IMR-90 (cell line): Measurements from ENCODE around the gene IQCF2. TPM values are rescaled to one million over a fixed set of nuclear protein-coding genes. Genes with fewer than 3 reads are reported as not detected.

Experiments used
- ATAC-seq: fragments of 200-7000 bp; cut with Tn5 transposase; 2 replicates; pipeline ENCODE4 v1.9.1; 2020; ENCODE audit warnings: low read depth, mild to moderate bottlenecking, moderate library complexity
- BruUV-seq: library from RNA; stranded (reverse); fragments of 400-500 nt; replicated peaks from 2 replicates; lab custom pipeline; 2021; lab: Mats Ljungman, UMichigan
- CTCF ChIA-PET: fragments of 300-600 bp; formaldehyde crosslinking; extraction: SDS; loops from one replicate; lab custom pipeline; 2021; ENCODE audit warnings: antibody characterized with exemption; lab: Yijun Ruan, JAX
- POLR2A ChIA-PET: fragments of 300-600 bp; sonication (Branson Sonifier 250); formaldehyde crosslinking; loops from one replicate; lab custom pipeline; 2022; ENCODE audit warnings: antibody characterized with exemption; ENCODE audit not compliant: unreplicated experiment; lab: Charles Lee
- DNase-seq: peaks from one replicate; pipeline ENCODE4 v3.0.0; 2013
- H2AFZ ChIP-seq: replicated peaks from 2 replicates; pipeline ENCODE3; 2013; ENCODE audit warnings: low read length, mild to moderate bottlenecking; ENCODE audit not compliant: poor library complexity
- H2AK5ac ChIP-seq: 2 replicates; pipeline ENCODE4 v1.6.1; 2013; ENCODE audit warnings: low read depth, low read length, inconsistent platforms
- H2AK9ac ChIP-seq: replicated peaks from 2 replicates; pipeline ENCODE3; 2013; ENCODE audit warnings: mild to moderate bottlenecking, low read depth, low read length, moderate library complexity; ENCODE audit not compliant: poor library complexity
- H2BK120ac ChIP-seq: 2 replicates; pipeline ENCODE4 v1.6.1; 2013; ENCODE audit warnings: low read depth, low read length, inconsistent platforms
- H2BK15ac ChIP-seq: 3 replicates; pipeline ENCODE4 v1.6.1; 2013; ENCODE audit warnings: low read depth, low read length, inconsistent platforms
- H2BK20ac ChIP-seq: 2 replicates; pipeline ENCODE4 v1.6.1; 2013; ENCODE audit warnings: low read depth, mild to moderate bottlenecking, inconsistent platforms, low read length, moderate library complexity
- H2BK5ac ChIP-seq: 2 replicates; pipeline ENCODE4 v1.6.1; 2013; ENCODE audit warnings: mild to moderate bottlenecking, low read depth, low read length, inconsistent platforms; ENCODE audit not compliant: poor library complexity, severe bottlenecking
- H3K14ac ChIP-seq: replicated peaks from 2 replicates; pipeline ENCODE4 v1.6.1; 2013; ENCODE audit warnings: low read depth, low read length, inconsistent platforms
- H3K18ac ChIP-seq: 2 replicates; pipeline ENCODE4 v1.6.1; 2013; ENCODE audit warnings: low read depth, low read length, control low read depth
- H3K23ac ChIP-seq: 2 replicates; pipeline ENCODE4 v1.6.1; 2013; ENCODE audit warnings: low read depth, low read length, inconsistent platforms
- H3K27ac ChIP-seq: 2 replicates; pipeline ENCODE4 v1.5.1; 2013; ENCODE audit warnings: mild to moderate bottlenecking, control low read depth, low read length; ENCODE audit not compliant: insufficient read depth
- H3K27me3 ChIP-seq: 2 replicates; pipeline ENCODE4 v1.6.1; 2013; ENCODE audit warnings: low read length; ENCODE audit not compliant: control insufficient read depth, insufficient read depth
- H3K36me3 ChIP-seq: 2 replicates; pipeline ENCODE4 v1.6.1; 2013; ENCODE audit warnings: low read length, mixed read lengths; ENCODE audit not compliant: control insufficient read depth, insufficient read depth
- H3K4ac ChIP-seq: 2 replicates; pipeline ENCODE4 v1.6.1; 2013; ENCODE audit warnings: low read depth, low read length, inconsistent platforms
- H3K4me1 ChIP-seq: 2 replicates; pipeline ENCODE4 v1.6.1; 2013; ENCODE audit warnings: low read length, mixed read lengths; ENCODE audit not compliant: control insufficient read depth, insufficient read depth
- H3K4me2 ChIP-seq: 2 replicates; pipeline ENCODE4 v1.6.1; 2013; ENCODE audit warnings: low read depth, mild to moderate bottlenecking, control low read depth, low read length, moderate library complexity
- H3K4me3 ChIP-seq: 2 replicates; pipeline ENCODE4 v1.5.1; 2013; ENCODE audit warnings: low read depth, mild to moderate bottlenecking, control low read depth, low read length, moderate library complexity; ENCODE audit not compliant: insufficient read depth
- H3K56ac ChIP-seq: 2 replicates; pipeline ENCODE4 v1.6.1; 2013; ENCODE audit warnings: low read length, inconsistent platforms; ENCODE audit not compliant: insufficient read depth; ENCODE audit errors: extremely low read depth
- H3K79me1 ChIP-seq, 2 experiments: 2 replicates each; pipeline ENCODE4 v1.6.1; 2013; ENCODE audit warnings: low read length in 2 of 2, inconsistent platforms in 1 of 2, low read depth in 1 of 2
- H3K9ac ChIP-seq: 2 replicates; pipeline ENCODE4 v1.6.1; 2013; ENCODE audit warnings: low read depth, low read length, control low read depth
- H3K9me1 ChIP-seq: 2 replicates; pipeline ENCODE4 v1.6.1; 2013; ENCODE audit warnings: low read length, inconsistent platforms; ENCODE audit not compliant: insufficient read depth
- H3K9me3 ChIP-seq: 2 replicates; pipeline ENCODE4 v1.6.1; 2013; ENCODE audit warnings: low read length; ENCODE audit not compliant: control insufficient read depth, insufficient read depth
- H4K20me1 ChIP-seq: 2 replicates; pipeline ENCODE4 v1.6.1; 2013; ENCODE audit warnings: low read length, inconsistent platforms; ENCODE audit not compliant: insufficient read depth
- H4K5ac ChIP-seq: 2 replicates; pipeline ENCODE4 v1.6.1; 2013; ENCODE audit warnings: mild to moderate bottlenecking, low read depth, low read length, control low read depth
- H4K8ac ChIP-seq, 2 experiments: 2 replicates each; pipeline ENCODE4 v1.6.1; 2013; ENCODE audit warnings: low read depth in 2 of 2, low read length in 2 of 2, control low read depth in 1 of 2, inconsistent platforms in 1 of 2
- H4K91ac ChIP-seq: 2 replicates; pipeline ENCODE4 v1.6.1; 2013; ENCODE audit warnings: low read depth, low read length, inconsistent platforms; ENCODE audit not compliant: insufficient read depth
- BHLHE40 ChIP-seq: fragments of 150-350 bp; IDR thresholded peaks from 2 replicates; pipeline ENCODE4 v1.6.1; 2016; ENCODE audit warnings: mild to moderate bottlenecking, low read depth, low read length
- CEBPB ChIP-seq: IDR thresholded peaks from 2 replicates; pipeline ENCODE4 v1.6.1; 2012; ENCODE audit warnings: low read depth, low read length, improper control_type of control experiment
- CHD1 ChIP-seq: IDR thresholded peaks from 2 replicates; pipeline ENCODE4 v1.6.1; 2012; ENCODE audit warnings: low read depth, low read length, improper control_type of control experiment
- CTCF ChIP-seq: conservative IDR thresholded peaks from 2 replicates; pipeline ENCODE4 v1.5.1; 2012; ENCODE audit warnings: mild to moderate bottlenecking, low read depth, low read length, improper control_type of control experiment
- FOS ChIP-seq: fragments of 150-350 bp; IDR thresholded peaks from 2 replicates; pipeline ENCODE4 v1.6.1; 2016; ENCODE audit warnings: low read depth, low read length
- MAFK ChIP-seq: IDR thresholded peaks from 2 replicates; pipeline ENCODE4 v1.6.1; 2012; ENCODE audit warnings: low read depth, low read length, improper control_type of control experiment
- MAZ ChIP-seq: IDR thresholded peaks from 2 replicates; pipeline ENCODE4 v1.6.1; 2012; ENCODE audit warnings: low read depth, mild to moderate bottlenecking, low read length, improper control_type of control experiment, moderate library complexity, borderline replicate concordance
- MXI1 ChIP-seq: IDR thresholded peaks from 2 replicates; pipeline ENCODE4 v1.6.1; 2012; ENCODE audit warnings: low read depth, mild to moderate bottlenecking, low read length, moderate library complexity, borderline replicate concordance
- NFE2L2 ChIP-seq: fragments of 150-350 bp; IDR thresholded peaks from 2 replicates; pipeline ENCODE4 v1.6.1; 2016; ENCODE audit warnings: low read depth, mild to moderate bottlenecking, low read length
- POLR2A ChIP-seq: IDR thresholded peaks from 2 replicates; pipeline ENCODE4 v1.6.1; 2012; ENCODE audit warnings: mild to moderate bottlenecking, low read depth, low read length
- RAD21 ChIP-seq: IDR thresholded peaks from 2 replicates; pipeline ENCODE4 v1.6.1; 2012; ENCODE audit warnings: low read length, improper control_type of control experiment
- RCOR1 ChIP-seq: IDR thresholded peaks from 2 replicates; pipeline ENCODE4 v1.6.1; 2012; ENCODE audit warnings: mild to moderate bottlenecking, low read length, improper control_type of control experiment; ENCODE audit not compliant: insufficient replicate concordance
- RFX5 ChIP-seq: IDR thresholded peaks from 2 replicates; pipeline ENCODE4 v1.8.0; 2012; ENCODE audit warnings: low read depth, mild to moderate bottlenecking, low read length, moderate library complexity
- SMC3 ChIP-seq: fragments of 150-350 bp; IDR thresholded peaks from 2 replicates; pipeline ENCODE4 v1.6.1; 2016; ENCODE audit warnings: low read depth, mild to moderate bottlenecking, antibody characterized with exemption, low read length, moderate library complexity
- WGBS, 2 experiments: methylation state at CpG; one replicate each; pipeline versions ENCODE4 v1.1.5 to v1.1.7; 2013; ENCODE audit warnings: missing lambda C conversion rate in 2 of 2; ENCODE audit not compliant: insufficient read length in 1 of 2; ENCODE audit errors: extremely low coverage in 2 of 2; 5-methylcytosine and 5-hydroxymethylcytosine counted together
- dilution Hi-C: fragments of 300-500 bp; cut with HindIII; formaldehyde crosslinking; loops from one replicate; pipeline ENCODE4 v1.14.3; 2018; ENCODE audit warnings: low sequenced_read_pairs; ENCODE audit not compliant: unreplicated experiment
- in situ Hi-C: fragments of 300-500 bp; cut with MboI; formaldehyde crosslinking; loops from 3 replicates; pipeline ENCODE4 v1.14.3; 2019; ENCODE audit warnings: low sequenced_read_pairs, inconsistent platforms, mixed read lengths
- intact Hi-C: fragments of 100-400 bp; cut with micrococcal nuclease; formaldehyde crosslinking; loops from 2 replicates; pipeline ENCODE4 v1.10.0; 2022
- polyA plus RNA-seq, 3 experiments: library from polyadenylated mRNA; depleted of rRNA; stranded (reverse); fragments of >200 nt; gene quantifications; 2 replicates each; pipeline ENCODE4 v1.2.3, GENCODE V29; 2012; ENCODE audit warnings: low replicate concordance in 1 of 3
- total RNA-seq: library from RNA; depleted of rRNA; stranded (reverse); fragments of >200 nt; gene quantifications from 2 replicates; pipeline ENCODE4 v1.2.3, GENCODE V29; 2012
- TF ChIP-seq, protein P1 (sequence below): fragments of 150-350 bp; IDR thresholded peaks from 2 replicates; pipeline ENCODE4 v1.6.1; 2017; ENCODE audit warnings: mild to moderate bottlenecking, antibody characterized with exemption, low read length, low read depth
- TF ChIP-seq, protein P2 (sequence below): fragments of 150-350 bp; IDR thresholded peaks from 2 replicates; pipeline ENCODE4 v1.6.1; 2016; ENCODE audit warnings: low read depth, mild to moderate bottlenecking, low read length, moderate library complexity, borderline replicate concordance

IQCF2 gene
- total and polyA plus RNA-seq, 2 of the 4 experiments (the other 2 are of a cell fraction), result not detected

- no peak overlapping the region for H3K27ac ChIP-seq
- H4K5ac ChIP-seq, result no peak overlapping the region
- WGBS, 2 experiments, result 100% methylated on average over 1 of the region's 2 CpGs; no CpG with 5 or more reads in 1 of the 2 experiments
- no peaks in the 10 kb centered on the region for H4K20me1 ChIP-seq
- H3K9ac ChIP-seq, result no peak overlapping the region
- CTCF ChIA-PET, result no interaction called here
- H3K23ac ChIP-seq, result no peak overlapping the region
- BruUV-seq, result no TSS peak
- H3K27me3 ChIP-seq, result peaks cover 2% of the 10 kb centered on the region
- DNase-seq (no peak), ATAC-seq (no peak)
- no peak overlapping the region for H2BK20ac ChIP-seq
- no peaks in the 10 kb centered on the region for H3K9me1 ChIP-seq
- no peak overlapping the region for H3K4me3 ChIP-seq
- no peaks in the 10 kb centered on the region for H3K36me3 ChIP-seq
- H2BK5ac ChIP-seq, result no peak overlapping the region
- in situ Hi-C loops (no loop called here), intact Hi-C loops (no loop called here), dilution Hi-C loops (no loop called here)
- no peak overlapping the region for H3K4me2 ChIP-seq
- no peak overlapping the region for H2BK15ac ChIP-seq
- no peaks in the 10 kb centered on the region for H3K79me1 ChIP-seq
- no peak overlapping the region for H3K4ac ChIP-seq
- POLR2A ChIA-PET, result no interaction called here
- H4K91ac ChIP-seq, result no peak overlapping the region
- no peak overlapping the region for H3K56ac ChIP-seq
- H3K4me1 ChIP-seq, result no peaks in the 10 kb centered on the region
- no peak for TF ChIP-seq RFX5
- no peak for TF ChIP-seq BHLHE40
- no peak for TF ChIP-seq MXI1
- no peak for TF ChIP-seq RCOR1
- TF ChIP-seq MAFK, result no peak
- TF ChIP-seq CHD1, result no peak
- TF ChIP-seq CEBPB, result no peak
- no peak for TF ChIP-seq RAD21
- no peak for TF ChIP-seq CTCF
- TF ChIP-seq NFE2L2, result no peak
- no peak for TF ChIP-seq MAZ
- TF ChIP-seq, protein P1, sequence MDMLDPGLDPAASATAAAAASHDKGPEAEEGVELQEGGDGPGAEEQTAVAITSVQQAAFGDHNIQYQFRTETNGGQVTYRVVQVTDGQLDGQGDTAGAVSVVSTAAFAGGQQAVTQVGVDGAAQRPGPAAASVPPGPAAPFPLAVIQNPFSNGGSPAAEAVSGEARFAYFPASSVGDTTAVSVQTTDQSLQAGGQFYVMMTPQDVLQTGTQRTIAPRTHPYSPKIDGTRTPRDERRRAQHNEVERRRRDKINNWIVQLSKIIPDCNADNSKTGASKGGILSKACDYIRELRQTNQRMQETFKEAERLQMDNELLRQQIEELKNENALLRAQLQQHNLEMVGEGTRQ, result no peak
- TF ChIP-seq, protein P2, sequence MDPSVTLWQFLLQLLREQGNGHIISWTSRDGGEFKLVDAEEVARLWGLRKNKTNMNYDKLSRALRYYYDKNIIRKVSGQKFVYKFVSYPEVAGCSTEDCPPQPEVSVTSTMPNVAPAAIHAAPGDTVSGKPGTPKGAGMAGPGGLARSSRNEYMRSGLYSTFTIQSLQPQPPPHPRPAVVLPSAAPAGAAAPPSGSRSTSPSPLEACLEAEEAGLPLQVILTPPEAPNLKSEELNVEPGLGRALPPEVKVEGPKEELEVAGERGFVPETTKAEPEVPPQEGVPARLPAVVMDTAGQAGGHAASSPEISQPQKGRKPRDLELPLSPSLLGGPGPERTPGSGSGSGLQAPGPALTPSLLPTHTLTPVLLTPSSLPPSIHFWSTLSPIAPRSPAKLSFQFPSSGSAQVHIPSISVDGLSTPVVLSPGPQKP, result no peak
- TF ChIP-seq SMC3, result no peak
- TF ChIP-seq POLR2A, result no peak
- TF ChIP-seq FOS, result no peak
- no peak overlapping the region for H2AK5ac ChIP-seq
- no peak overlapping the region for H3K18ac ChIP-seq
- H2BK120ac ChIP-seq, result no peak overlapping the region
- no peak overlapping the region for H4K8ac ChIP-seq
- H3K9me3 ChIP-seq, result no peaks in the 10 kb centered on the region
- no peak overlapping the region for H2AK9ac ChIP-seq
- H3K14ac ChIP-seq, result no peak overlapping the region
- H2AFZ ChIP-seq, result no peak overlapping the region
Observed at GRCh38 chr3:51887620-51888019, 26.2 kb downstream of the IQCF2 start.
